HG03280 (cell line): ENCODE measurements around the gene NKAIN4.
"Not testable (repeated sequence)": the region's sequence is repeated elsewhere in the genome, so short reads cannot be mapped to it uniquely, and the experiment has no call there.

ENCODE experiments used
- ATAC-seq: cut with Tn5 transposase; IDR thresholded peaks from one replicate; pipeline ENCODE4 v1.9.1; 2021; ENCODE audit warnings: mild to moderate bottlenecking, moderate library complexity; ENCODE audit not compliant: unreplicated experiment

Gene NKAIN4

GRCh38 chr20:63238514-63239125 lies 15.6 kb downstream of the NKAIN4 start:
- ATAC-seq, result no peak

DNA sequence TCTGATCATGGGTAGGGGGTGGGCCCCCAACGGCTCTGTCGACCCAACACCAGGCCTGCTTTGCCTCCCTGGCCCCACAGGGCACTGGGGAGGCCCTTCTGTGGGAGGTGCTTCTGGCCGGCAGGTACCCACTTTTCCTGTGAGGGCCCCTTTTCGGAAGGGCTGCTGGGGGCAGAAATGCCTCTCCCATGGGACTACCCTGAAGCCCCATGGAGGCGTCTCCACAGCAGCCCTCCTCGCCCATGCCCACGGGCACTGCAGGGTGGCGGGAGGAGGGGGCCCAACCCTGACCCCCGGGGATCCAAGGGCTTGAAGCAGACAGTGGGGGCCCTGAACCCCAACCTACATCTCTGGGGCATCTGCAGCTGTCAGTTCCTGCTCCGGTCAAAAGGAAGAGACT lies 16.2 kb downstream of the NKAIN4 start:
- ATAC-seq, result no peak

- no peak for ATAC-seq
These were observed 18.0 kb downstream of the NKAIN4 start for GRCh38 chr20:63236116-63236837.

GRCh38 chr20:63235399-63235983 lies 18.8 kb downstream of the NKAIN4 start, which contains the start of gene BIRC7:
BIRC7 (plus strand) TSS chr20:63235905; CDS start chr20:63236097, 192 bp downstream.
- no peak for ATAC-seq

DNA sequence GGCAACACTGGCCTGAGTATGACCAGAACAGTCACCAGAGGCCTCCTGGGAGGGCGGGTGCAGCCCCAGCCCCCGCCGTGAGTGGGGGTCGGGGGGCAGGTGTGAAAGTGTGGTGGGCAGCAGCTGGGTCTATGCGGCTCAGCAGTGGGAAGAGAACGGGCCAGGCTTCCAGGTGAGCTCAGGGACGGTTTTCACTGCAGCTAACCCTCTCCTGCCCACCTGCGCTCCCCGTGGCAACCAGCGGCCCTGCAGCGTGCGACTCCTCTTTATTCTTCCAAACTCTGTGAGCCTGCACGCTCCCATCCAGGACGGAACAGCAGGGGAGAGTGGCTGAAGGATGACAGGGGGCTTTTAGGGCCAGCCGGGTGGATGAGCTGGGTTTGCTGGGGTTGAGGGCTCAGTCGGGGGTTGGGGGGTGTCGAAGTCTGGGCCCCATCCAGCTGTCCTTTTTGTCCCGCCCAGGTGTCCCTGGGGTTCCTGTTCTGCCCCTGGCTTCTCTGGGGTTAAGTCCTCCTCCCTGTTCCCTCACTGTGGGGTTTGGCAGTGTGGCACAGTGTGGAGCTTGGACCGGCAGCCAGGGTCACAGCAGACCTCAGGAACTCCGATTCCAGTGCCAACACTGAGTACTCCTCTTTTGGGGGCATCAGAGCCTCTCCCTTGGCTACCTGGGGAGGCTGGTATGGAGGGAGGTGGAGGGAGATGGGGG lies 19.4 kb downstream of the NKAIN4 start:
- no peak for ATAC-seq

GRCh38 chr20:63233924-63234323 lies 20.3 kb downstream of the NKAIN4 start:
- ATAC-seq, result no peak

- no peak for ATAC-seq
These were observed 21.3 kb downstream of the NKAIN4 start for GRCh38 chr20:63233061-63233344.

DNA sequence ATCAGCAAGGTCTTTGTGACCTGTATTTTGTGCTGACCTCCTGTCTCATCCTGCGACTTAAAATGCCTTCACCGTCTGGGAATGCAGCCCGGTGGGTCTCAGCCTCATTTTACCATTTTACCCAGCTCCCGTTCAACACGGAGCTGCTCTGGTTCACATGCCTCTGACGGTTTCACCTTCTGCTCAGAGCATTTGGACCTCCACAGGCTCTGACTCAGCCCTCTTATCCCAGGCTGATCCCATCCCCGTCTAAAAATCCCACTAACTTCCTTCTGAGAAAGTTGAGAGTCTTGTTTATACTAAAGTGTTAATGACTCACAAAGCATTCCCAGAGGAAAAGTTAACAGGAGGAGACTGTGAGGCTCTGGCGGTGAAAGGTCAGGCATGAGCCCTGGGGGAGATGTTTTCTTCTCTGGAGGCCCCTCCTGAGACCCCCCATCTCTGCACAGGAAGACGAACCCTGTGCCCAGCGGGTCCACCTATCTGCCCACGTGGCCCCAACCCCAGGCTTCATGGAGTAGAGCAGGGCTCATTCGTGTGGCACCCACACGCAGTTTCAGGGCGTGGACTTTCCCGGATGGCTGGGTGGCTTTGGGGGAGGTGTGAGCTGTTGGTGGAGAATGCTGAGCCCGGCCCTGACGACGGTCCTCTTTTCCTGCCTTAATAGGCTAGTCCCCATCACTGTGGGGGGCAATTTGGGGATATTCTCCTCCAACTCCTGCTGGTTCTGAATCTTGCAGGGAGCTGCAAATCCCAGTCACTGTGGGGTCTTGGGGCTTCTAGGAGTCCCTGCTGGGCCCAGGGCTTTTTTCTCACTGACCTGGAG lies 21.8 kb downstream of the NKAIN4 start:
- no peak for ATAC-seq

GRCh38 chr20:63230800-63231268 lies 23.4 kb downstream of the NKAIN4 start:
- ATAC-seq, result no peak

- no peak for ATAC-seq
These were observed 25.5 kb downstream of the NKAIN4 start for GRCh38 chr20:63228806-63229205.

DNA sequence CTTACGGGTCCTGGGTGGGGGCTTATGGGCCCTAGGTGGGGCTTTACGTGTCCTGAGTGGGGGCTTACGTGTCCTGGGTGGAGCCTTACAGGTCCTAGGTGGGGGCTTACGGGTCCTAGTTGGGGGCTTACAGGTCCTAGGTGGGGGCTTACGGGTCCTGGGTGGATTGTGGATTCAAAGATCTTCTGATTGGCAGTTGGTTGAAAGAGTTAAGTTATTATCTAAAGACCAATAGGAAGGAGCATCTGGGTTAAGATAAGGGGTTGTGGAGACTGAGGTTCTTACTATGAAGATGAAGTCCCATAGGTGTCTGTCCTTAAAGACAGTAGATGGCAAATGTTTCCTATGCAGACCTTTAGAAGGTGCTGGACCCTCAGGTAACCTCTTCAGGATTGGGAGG lies 27.0 kb downstream of the NKAIN4 start:
- no peak for ATAC-seq

GRCh38 chr20:63226042-63226943 lies 28.0 kb downstream of the NKAIN4 start:
- no peak for ATAC-seq

GRCh38 chr20:63225082-63225454 lies 29.2 kb downstream of the NKAIN4 start:
- no peak for ATAC-seq

GRCh38 chr20:63224412-63225081 lies 29.7 kb downstream of the NKAIN4 start:
- ATAC-seq, result no peak

DNA sequence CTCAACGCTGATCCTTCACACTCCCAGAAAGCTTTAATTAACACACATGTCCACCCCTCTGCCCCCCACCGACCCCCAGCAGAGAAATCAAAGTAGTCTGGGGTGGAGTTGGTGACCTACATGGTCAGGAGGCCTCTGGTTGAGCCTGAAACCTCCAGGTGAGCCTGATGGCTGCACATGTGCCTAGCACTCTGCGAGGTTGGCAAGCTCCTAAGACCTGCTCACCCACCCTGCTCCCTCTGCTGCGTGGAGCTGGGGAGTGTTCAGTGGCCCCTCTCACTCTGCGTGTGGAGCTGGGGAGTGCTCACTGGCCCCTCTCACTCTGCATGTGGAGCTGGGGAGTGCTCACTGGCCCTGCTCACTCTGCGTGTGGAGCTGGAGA lies 30.4 kb downstream of the NKAIN4 start:
- no peak for ATAC-seq

DNA sequence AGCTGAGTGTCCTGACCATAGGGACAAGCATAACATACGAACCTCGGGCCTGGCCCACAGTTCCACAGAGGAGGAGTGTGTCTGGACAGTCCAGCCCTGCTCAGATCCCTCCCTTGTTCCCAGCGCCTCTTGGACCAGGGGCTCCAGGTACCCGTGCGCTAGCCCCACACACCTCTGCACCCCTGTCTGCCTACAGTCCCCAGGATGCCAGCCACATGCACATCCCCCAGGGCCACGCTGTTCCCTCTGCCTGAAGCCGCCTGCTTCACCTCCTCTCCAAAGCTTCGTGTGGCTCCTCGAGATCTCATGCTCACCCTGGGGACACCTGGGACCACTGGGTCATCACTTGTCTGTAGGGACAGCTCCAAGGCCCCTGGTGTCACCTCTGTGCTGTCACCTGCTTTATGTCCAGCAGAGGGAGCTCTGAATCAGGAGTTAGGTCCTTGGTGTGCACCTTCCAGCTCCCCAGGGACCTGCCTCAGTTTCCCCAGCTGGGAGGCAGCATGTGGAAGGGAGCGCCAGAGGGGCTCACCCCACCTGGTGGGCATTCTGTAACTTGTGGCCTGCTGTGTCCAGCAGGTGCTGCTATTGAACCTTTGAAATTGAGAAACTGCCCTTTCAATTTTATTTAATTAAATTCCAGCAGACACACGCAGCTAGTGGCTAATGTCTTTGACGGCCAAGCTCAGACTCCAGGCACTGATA lies 31.0 kb downstream of the NKAIN4 start:
- ATAC-seq, result no peak

- ATAC-seq, result no peak
These were observed 31.7 kb downstream of the NKAIN4 start for GRCh38 chr20:63222541-63222940.

DNA sequence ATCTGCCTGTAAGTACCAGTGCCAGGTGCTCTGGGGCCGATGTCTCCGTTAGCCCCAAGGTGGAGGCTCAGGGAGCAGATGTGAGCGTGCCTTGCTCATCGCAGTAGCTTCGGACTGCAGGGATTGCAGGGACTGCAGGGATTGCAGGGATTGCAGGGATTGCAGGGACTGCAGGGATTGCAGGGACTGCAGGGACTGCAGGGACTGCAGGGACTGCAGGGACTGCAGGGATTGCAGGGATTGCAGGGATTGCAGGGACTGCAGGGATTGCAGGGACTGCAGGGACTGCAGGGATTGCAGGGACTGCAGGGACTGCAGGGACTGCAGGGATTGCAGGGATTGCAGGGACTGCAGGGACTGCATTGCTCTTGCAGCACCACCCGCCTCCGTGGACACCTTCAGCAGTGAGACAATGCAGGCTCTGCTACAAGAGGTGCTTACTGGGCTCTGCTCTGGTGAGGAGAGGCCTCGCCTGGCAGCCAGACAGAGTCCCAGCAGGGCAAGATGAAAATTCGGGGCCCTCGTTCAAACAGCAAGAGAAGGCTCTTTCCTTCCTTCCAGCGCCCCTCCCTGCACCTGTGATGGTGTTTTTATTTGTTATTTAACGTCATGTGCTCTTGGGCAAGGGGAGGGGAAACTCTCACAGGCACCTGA lies 32.7 kb downstream of the NKAIN4 start:
- ATAC-seq, result not testable (repeated sequence)
